HG03175 (cell line): ENCODE data around the gene KYNU.
"Not testable (repeated sequence)": the region's sequence is repeated elsewhere in the genome, so short reads cannot be mapped to it uniquely, and the experiment has no call there.

Source experiments
- ATAC-seq: cut with Tn5 transposase; IDR thresholded peaks from one replicate; pipeline ENCODE4 v1.9.1; 2021; ENCODE audit warnings: mild to moderate bottlenecking, moderate library complexity; ENCODE audit not compliant: unreplicated experiment

Gene KYNU

DNA sequence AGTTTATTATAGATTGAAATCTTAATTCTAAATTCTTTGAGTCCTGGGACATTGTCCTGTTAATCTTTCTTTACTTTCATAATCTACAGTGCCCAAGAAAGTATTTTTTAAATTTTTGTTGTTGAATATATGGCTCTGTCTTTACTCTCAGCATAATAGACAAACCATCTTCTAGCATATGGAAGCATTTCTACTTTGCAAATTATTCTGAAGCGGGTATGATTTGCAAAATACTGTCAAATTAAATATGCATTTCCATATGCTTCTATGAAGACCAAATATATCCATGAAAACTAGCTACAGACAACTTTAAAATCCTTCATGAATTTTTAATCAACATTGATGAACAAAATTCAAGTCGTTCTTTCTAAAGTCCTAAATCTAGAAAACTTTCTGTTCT lies 117.2 kb downstream of the KYNU start:
- no peak for ATAC-seq

GRCh38 chr2:142997231-142997630 lies 119.8 kb downstream of the KYNU start:
- no peak for ATAC-seq

GRCh38 chr2:143000599-143000998 lies 123.1 kb downstream of the KYNU start:
- ATAC-seq: no peak

- no peak for ATAC-seq
These were observed 124.0 kb downstream of the KYNU start for GRCh38 chr2:143001501-143001900.

DNA sequence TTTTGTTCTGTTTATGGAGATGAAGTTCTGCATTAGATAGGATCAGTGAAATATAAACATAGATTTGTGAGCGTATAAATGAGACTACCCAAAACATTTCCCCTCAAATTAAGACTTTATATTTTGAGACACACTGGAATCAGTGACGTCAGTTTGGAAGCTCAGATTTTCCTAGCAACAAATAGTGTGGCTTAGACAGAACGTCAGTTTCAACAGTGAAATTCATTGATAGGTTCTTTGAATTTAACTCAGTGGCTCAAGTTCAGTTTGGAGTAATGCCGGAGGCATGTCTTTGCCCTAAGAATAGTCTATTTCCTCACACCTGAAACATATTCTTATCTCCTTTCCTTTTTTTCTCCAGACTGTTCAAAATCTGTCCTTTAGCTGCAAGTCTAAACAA lies 138.2 kb downstream of the KYNU start:
- no peak for ATAC-seq

- no peak for ATAC-seq
These were observed 149.1 kb downstream of the KYNU start for GRCh38 chr2:143026411-143027054.

DNA sequence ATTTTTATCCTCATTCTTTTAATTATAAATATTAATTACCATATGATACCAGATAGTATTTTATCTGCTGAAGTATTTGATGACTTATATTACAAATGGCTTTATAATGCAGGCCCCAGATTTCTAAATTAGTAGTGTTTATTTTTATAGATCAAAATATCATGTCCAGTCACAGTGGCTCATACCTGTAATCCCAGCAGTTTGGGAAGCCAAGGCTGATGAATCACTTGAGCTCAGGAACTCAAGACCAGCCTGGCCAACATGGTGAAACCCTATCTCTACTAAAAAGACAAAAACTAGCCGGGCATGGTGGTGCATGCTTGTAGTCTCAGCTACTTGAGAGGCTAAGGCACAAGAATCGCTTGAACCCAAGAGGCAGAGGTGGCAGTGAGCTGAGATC lies 151.7 kb downstream of the KYNU start:
- ATAC-seq: no peak

GRCh38 chr2:143030127-143030526 lies 152.7 kb downstream of the KYNU start:
- no peak for ATAC-seq

DNA sequence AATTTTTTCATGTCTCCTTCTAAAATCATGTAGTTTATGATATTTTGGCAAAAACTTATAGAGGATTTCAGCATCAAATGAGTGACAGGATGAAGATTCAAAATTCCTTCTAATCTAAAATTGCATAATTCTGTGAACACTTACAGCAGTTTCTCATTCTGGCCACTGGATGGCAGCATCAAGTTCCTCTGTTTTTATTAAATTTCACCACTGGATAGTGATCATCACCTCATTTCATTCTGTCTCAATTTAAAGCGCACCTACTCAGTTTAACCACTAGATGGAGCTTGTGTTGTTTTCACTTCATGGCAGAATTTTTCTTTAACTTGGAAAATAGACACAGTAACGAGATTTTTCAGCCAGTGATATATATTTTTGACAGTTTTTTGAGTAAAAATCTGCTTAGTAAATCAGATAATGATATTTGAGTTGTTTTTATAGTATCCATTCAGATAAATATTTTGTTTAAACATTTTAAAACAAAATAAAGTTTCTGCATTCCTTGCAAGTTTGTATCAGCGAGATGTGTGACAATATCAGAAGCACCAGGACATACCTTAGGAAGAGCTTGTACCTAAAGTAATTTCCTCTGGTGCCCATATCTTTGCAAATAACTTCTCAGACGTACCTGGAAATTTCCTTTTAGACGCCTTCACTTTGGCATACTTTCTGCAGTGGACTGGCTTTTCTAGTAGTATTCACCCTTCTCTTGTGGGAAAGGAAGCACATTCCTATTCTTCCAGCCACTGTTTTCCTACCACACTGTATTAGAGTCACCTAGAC lies 157.0 kb downstream of the KYNU start:
- peak; percentile 90 for ATAC-seq

DNA sequence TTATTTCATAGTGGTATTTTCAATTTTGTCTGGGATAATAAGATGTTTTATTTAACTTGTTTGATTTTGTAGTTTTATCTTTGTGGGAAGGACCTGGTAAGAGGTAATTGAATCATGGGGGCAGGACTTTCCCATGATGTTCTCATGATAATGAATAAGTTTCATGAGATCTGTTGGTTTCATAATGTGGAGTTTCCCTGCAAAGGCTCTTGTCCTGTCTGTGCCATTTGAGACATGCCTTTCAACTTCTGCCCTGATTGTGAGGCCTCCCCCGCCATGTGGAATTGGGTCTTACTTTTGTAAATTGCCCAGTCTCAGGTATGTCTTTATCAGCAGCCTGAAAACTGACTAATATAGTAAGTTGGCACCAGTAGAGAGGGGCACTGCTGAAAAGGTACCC lies 174.0 kb downstream of the KYNU start:
- ATAC-seq: no peak

GRCh38 chr2:143053437-143053836 lies 176.0 kb downstream of the KYNU start:
- ATAC-seq: not testable (repeated sequence)

DNA sequence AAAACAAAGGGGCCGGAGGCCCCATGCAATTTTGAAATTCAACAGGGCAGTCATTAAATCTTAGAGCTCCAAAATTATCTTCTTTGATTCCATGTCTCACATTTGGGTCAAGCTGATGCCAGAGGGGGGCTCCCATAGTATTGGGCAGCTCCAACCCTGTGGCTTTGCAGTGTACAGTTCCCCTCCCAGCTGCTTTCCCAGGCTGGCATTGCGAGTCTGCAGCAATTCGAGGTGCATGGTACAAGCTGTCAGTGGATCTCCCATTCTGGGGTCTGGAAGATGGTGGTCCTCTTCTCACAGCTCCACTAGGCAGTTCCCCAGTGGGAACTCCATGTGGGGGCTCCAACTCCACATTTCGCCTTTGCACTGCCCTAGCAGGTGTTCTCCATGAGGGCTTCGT lies 179.1 kb downstream of the KYNU start:
- no peak for ATAC-seq

GRCh38 chr2:143058851-143059250 lies 181.4 kb downstream of the KYNU start:
- ATAC-seq: no peak

DNA sequence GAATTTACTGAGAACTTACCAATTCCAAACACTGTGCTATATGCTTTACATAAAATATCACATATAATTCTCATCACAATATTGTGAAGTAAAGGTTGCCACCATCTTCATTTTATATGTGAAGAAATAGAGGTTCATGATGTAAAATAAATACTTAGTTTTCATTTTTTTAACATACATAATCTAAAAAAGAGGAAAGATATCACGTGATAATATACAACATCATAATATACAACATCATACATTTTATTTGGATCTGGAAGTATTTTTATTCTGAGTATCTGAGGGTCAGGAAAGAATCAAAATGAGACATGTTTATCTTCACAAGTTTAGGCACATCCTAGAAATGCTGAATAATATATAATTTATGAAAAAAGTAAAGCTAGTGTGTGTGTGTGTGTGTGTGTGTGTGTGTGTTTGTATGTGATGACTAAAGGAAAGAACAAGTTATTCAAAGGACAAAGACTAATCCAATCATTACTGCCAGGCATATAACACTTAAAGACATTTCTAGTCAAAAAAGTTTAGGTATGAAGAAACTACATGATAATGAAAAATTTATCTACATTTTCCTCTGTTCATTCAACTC lies 186.2 kb downstream of the KYNU start:
- ATAC-seq: no peak

DNA sequence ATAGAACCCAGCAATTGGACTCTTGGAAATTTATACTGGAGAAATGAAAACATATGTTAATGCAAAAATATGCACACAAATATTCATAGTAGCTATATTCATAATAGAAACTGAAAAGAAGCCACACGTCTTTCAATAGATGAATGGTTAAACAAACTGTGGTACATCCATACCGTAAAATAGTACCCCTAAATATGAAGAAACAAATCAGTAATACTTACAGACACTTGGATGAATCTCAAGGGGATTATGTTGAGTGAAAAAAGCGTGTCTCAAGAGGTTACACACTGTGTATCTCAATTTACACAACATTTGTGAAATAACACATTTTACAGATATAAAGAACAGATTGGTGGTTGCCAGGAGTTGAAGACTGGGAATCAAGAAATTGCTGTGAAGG lies 190.6 kb downstream of the KYNU start:
- no peak for ATAC-seq

- ATAC-seq: peak; percentile 52
These were observed 191.0 kb downstream of the KYNU start for GRCh38 chr2:143068509-143068908.

DNA sequence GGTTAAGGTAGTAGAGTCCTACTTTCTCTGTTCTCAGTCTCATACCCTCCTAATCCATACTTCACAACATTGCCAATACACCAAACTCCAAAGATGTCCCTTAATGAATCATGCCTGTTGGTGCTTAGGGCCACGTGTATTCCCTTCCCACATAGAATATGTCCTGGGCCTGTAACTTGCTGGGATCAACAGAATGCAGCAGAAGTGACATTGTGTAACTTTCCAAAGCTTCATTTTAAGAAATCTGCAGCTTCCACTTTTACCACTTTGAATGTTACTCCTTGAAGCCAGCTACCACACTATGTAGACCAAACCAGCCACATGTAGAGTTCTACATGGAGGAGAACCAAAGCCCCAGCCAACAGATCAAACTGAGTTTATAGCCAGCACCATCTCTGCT lies 193.2 kb downstream of the KYNU start:
- ATAC-seq: no peak

GRCh38 chr2:143071185-143071876 lies 193.9 kb downstream of the KYNU start:
- ATAC-seq: no peak

GRCh38 chr2:143074913-143075312 lies 197.4 kb downstream of the KYNU start:
- ATAC-seq: not testable (repeated sequence)

GRCh38 chr2:143075711-143076110 lies 198.2 kb downstream of the KYNU start:
- no peak for ATAC-seq

DNA sequence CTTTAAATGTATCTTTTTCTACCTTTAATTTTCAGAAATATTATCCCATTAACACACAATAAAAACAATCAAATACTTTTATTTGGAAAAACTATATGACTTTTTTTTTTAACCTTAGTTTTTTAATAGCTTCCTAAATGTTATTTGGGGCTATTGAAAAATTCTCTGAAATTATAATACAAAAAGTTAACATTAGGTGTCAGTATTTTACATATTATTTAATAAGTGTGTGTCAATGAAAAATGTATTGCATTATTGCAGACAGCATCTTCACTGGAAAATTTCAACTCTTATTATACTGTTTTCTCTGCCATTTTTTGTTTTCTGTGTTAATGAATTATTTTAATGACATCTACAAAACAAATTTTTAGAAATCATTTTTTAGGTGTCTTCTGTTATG lies 200.6 kb downstream of the KYNU start:
- ATAC-seq: no peak

DNA sequence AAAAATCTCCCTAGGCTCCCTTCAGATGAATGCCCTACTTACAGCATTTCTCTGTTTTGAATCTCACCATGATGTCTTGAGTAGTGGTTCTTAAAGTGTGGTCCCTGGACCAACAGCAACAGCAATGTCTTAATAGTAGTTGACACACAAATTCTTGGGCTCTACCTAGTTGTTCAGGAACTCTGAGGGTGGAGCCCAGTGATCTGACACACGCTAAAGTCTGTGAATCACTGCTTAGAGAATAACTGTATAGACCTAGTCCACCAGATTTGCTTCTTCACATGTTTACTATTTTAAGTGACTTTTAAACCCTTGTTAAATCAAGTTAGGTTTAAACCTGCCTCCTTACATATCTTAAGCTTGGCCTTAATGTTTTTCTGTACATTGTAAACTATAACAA lies 204.2 kb downstream of the KYNU start:
- no peak for ATAC-seq
